ENCODE measurements around the gene GLRX5. TPM values are rescaled to one million over a fixed set of nuclear protein-coding genes. Genes with fewer than 3 reads are reported as not detected.

The GLRX5 gene
- total RNA-seq, 5 donors from 2014 or later (not counting 1 experiment from before 2014, with no cell fraction given) = 15.4 to 24.2 (median 16.0) TPM

GRCh38 chr14:95489214-95490137, 45.4 kb upstream of the GLRX5 start:
- no peak overlapping the region for H3K27ac ChIP-seq (ENCODE audit: low read length)
- peaks cover 0 to 24% of the 10 kb centered on the region in 2 experiments for H3K4me1 ChIP-seq (ENCODE audit: control insufficient read depth in 1 of 2, extremely low read depth in 1 of 2, insufficient read depth in 2 of 2, low read length in 2 of 2)
- DNase-seq (no peak), ATAC-seq (replicated peaks in 1 of 4) (no peak)
- peaks cover 2% of the 10 kb centered on the region for H3K9me3 ChIP-seq
- Mint-ChIP-seq H3K27me3 (no peaks in the 10 kb centered on the region), H3K9me3 (peaks cover 0 to 8% (median 0%) of the 10 kb centered on the region in 3 donors), H3K4me3 (no peak overlapping the region), H3K27ac (peak overlapping the region; percentile 27 to 66), H3K36me3 (peaks cover 24% of the 10 kb centered on the region), H3K4me1 (peaks cover 51 to 76% (median 67%) of the 10 kb centered on the region in 3 donors)
- no peak overlapping the region for H3K4me3 ChIP-seq (ENCODE audit: control insufficient read depth in 1 of 2, extremely low read depth in 1 of 2, low read length in 1 of 2)
- POLR2A ChIA-PET = no interaction called here
- H3K27me3 ChIP-seq (replicated peaks in 1 of 2; ENCODE audit: control insufficient read depth in 2 of 2, extremely low read depth in 1 of 2, insufficient read depth in 2 of 2, low read length in 1 of 2) = no peaks in the 10 kb centered on the region
- CTCF ChIA-PET = interaction anchor here in 1 of 2 donors (1.1 kb wide), 1 partner anchor 37 kb away, joined by 3 read pairs; no protein-coding TSS in a partner anchor
- peaks cover 3 to 15% of the 10 kb centered on the region in 2 donors for H3K36me3 ChIP-seq (ENCODE audit: control insufficient read depth in 2 of 2, extremely low read depth in 1 of 2, insufficient read depth in 1 of 2, low read length in 1 of 2)
- WGBS (ENCODE audit: insufficient coverage) = no CpG with 5 or more reads among the region's 9 CpGs

- ChIA-PET POLR2A (no interaction called here), CTCF (interaction anchor here in 1 of 2 donors (1.1 kb wide), 1 partner anchor 38 kb away, joined by 3 read pairs; no protein-coding TSS in a partner anchor)
- H3K27me3 Mint-ChIP-seq = no peaks in the 10 kb centered on the region
- H3K4me1 Mint-ChIP-seq = peaks cover 54 to 77% (median 69%) of the 10 kb centered on the region in 3 donors
- H3K4me3 Mint-ChIP-seq = no peak overlapping the region
- peaks cover 0 to 28% of the 10 kb centered on the region in 2 experiments for H3K4me1 ChIP-seq (ENCODE audit: control insufficient read depth in 1 of 2, extremely low read depth in 1 of 2, insufficient read depth in 2 of 2, low read length in 2 of 2)
- peaks cover 0 to 8% (median 0%) of the 10 kb centered on the region in 3 donors for H3K9me3 Mint-ChIP-seq
- H3K27ac Mint-ChIP-seq = peak overlapping the region in 1 of 2 donors; percentile 49
- peaks cover 3 to 12% of the 10 kb centered on the region in 2 donors for H3K36me3 ChIP-seq (ENCODE audit: control insufficient read depth in 2 of 2, extremely low read depth in 1 of 2, insufficient read depth in 1 of 2, low read length in 1 of 2)
- no peak overlapping the region for H3K4me3 ChIP-seq (ENCODE audit: control insufficient read depth in 1 of 2, extremely low read depth in 1 of 2, low read length in 1 of 2)
- ATAC-seq (replicated peaks in 1 of 4) (no peak), DNase-seq (no peak)
- peaks cover 2% of the 10 kb centered on the region for H3K9me3 ChIP-seq
- peaks cover 22% of the 10 kb centered on the region for H3K36me3 Mint-ChIP-seq
- 100% methylated on average over 3 of the region's 5 CpGs for WGBS (ENCODE audit: insufficient coverage)
- H3K27ac ChIP-seq (ENCODE audit: low read length) = no peak overlapping the region
- H3K27me3 ChIP-seq (replicated peaks in 1 of 2; ENCODE audit: control insufficient read depth in 2 of 2, extremely low read depth in 1 of 2, insufficient read depth in 2 of 2, low read length in 1 of 2) = no peaks in the 10 kb centered on the region
These were observed 44.7 kb upstream of the GLRX5 start for GRCh38 chr14:95490138-95490509.

- H3K9me3 ChIP-seq = peaks cover 2% of the 10 kb centered on the region
- Mint-ChIP-seq H3K27me3 (no peaks in the 10 kb centered on the region), H3K36me3 (peaks cover 26% of the 10 kb centered on the region), H3K4me3 (no peak overlapping the region), H3K9me3 (peaks cover 0 to 8% (median 0%) of the 10 kb centered on the region in 3 donors), H3K4me1 (peaks cover 55 to 78% (median 70%) of the 10 kb centered on the region in 3 donors), H3K27ac (peak overlapping the region; percentile 15 to 49)
- ATAC-seq (replicated peaks in 1 of 4) = no peak
- no peak overlapping the region for H3K27ac ChIP-seq (ENCODE audit: low read length)
- ChIA-PET CTCF (no interaction called here), POLR2A (no interaction called here)
- H3K27me3 ChIP-seq (replicated peaks in 1 of 2; ENCODE audit: control insufficient read depth in 2 of 2, extremely low read depth in 1 of 2, insufficient read depth in 2 of 2, low read length in 1 of 2) = no peaks in the 10 kb centered on the region
- 98% methylated on average over 6 of the region's 10 CpGs for WGBS (ENCODE audit: insufficient coverage)
- no peak overlapping the region for H3K4me3 ChIP-seq (ENCODE audit: control insufficient read depth in 1 of 2, extremely low read depth in 1 of 2, low read length in 1 of 2)
- peaks cover 4 to 34% of the 10 kb centered on the region in 2 experiments for H3K4me1 ChIP-seq (ENCODE audit: control insufficient read depth in 1 of 2, extremely low read depth in 1 of 2, insufficient read depth in 2 of 2, low read length in 2 of 2)
- H3K36me3 ChIP-seq (ENCODE audit: control insufficient read depth in 2 of 2, extremely low read depth in 1 of 2, insufficient read depth in 1 of 2, low read length in 1 of 2) = peaks cover 4 to 12% of the 10 kb centered on the region in 2 donors
- DNase-seq = no peak
These were observed 44.0 kb upstream of the GLRX5 start for GRCh38 chr14:95490727-95491451.

- Histone ChIP-seq H3K4me1 (ENCODE audit: control insufficient read depth in 1 of 2, extremely low read depth in 1 of 2, insufficient read depth in 2 of 2, low read length in 2 of 2) (peaks cover 15 to 41% of the 10 kb centered on the region in 2 experiments), H3K4me3 (ENCODE audit: control insufficient read depth in 1 of 2, extremely low read depth in 1 of 2, low read length in 1 of 2) (no peak overlapping the region), H3K27ac (ENCODE audit: low read length) (no peak overlapping the region), H3K27me3 (replicated peaks in 1 of 2; ENCODE audit: control insufficient read depth in 2 of 2, extremely low read depth in 1 of 2, insufficient read depth in 2 of 2, low read length in 1 of 2) (no peaks in the 10 kb centered on the region), H3K36me3 (ENCODE audit: control insufficient read depth in 2 of 2, extremely low read depth in 1 of 2, insufficient read depth in 1 of 2, low read length in 1 of 2) (peaks cover 3 to 9% of the 10 kb centered on the region in 2 donors), H3K9me3 (peaks cover 2% of the 10 kb centered on the region)
- POLR2A ChIA-PET = no interaction called here
- 93% methylated on average over 1 of the region's 2 CpGs for WGBS (ENCODE audit: insufficient coverage)
- Mint-ChIP-seq H3K9me3 (peaks cover 0 to 8% (median 0%) of the 10 kb centered on the region in 3 donors), H3K27me3 (no peaks in the 10 kb centered on the region), H3K27ac (peak overlapping the region in 1 of 2 donors; percentile 52), H3K4me3 (no peak overlapping the region), H3K36me3 (peaks cover 25% of the 10 kb centered on the region), H3K4me1 (peaks cover 55 to 79% (median 74%) of the 10 kb centered on the region in 3 donors)
- DNase-seq (no peak), ATAC-seq (replicated peaks in 1 of 4) (no peak)
- CTCF ChIA-PET = no interaction called here
These were observed 42.8 kb upstream of the GLRX5 start for GRCh38 chr14:95491936-95492608.

DNA sequence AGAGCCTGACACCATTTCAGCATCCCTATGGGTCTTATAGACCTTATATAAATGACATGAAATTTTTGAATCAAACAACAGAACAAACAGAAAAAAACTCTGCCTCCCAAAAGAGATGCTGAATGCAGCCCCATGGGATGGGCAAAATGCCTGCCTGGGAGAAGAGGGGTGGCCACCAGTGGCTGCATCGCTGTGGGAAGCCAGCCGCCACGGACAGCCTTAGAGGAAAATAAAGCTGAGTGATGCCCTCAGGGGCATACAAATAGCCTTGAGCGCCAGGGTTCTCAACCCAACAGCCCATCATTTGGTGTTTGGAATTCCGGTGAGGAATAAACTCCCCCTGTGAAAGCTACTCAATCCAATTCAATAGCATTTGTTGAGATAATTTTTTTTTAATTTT, 41.3 kb upstream of the GLRX5 start:
- 100% methylated on average over 1 of the region's 5 CpGs for WGBS (ENCODE audit: insufficient coverage)
- peak overlapping the region in 1 of 2 donors; percentile 17 for H3K27ac Mint-ChIP-seq
- DNase-seq (no peak), ATAC-seq (replicated peaks in 1 of 4) (no peak)
- H3K27me3 ChIP-seq (replicated peaks in 1 of 2; ENCODE audit: control insufficient read depth in 2 of 2, extremely low read depth in 1 of 2, insufficient read depth in 2 of 2, low read length in 1 of 2) = no peaks in the 10 kb centered on the region
- H3K9me3 ChIP-seq = peaks cover 2% of the 10 kb centered on the region
- peaks cover 18 to 45% of the 10 kb centered on the region in 2 experiments for H3K4me1 ChIP-seq (ENCODE audit: control insufficient read depth in 1 of 2, extremely low read depth in 1 of 2, insufficient read depth in 2 of 2, low read length in 2 of 2)
- peaks cover 21% of the 10 kb centered on the region for H3K36me3 Mint-ChIP-seq
- peaks cover 2 to 3% of the 10 kb centered on the region in 2 donors for H3K36me3 ChIP-seq (ENCODE audit: control insufficient read depth in 2 of 2, extremely low read depth in 1 of 2, insufficient read depth in 1 of 2, low read length in 1 of 2)
- H3K9me3 Mint-ChIP-seq = peaks cover 0 to 8% (median 0%) of the 10 kb centered on the region in 3 donors
- H3K4me3 Mint-ChIP-seq = no peak overlapping the region
- H3K4me3 ChIP-seq (ENCODE audit: control insufficient read depth in 1 of 2, extremely low read depth in 1 of 2, low read length in 1 of 2) = no peak overlapping the region
- H3K27me3 Mint-ChIP-seq = no peaks in the 10 kb centered on the region
- H3K27ac ChIP-seq (ENCODE audit: low read length) = no peak overlapping the region
- ChIA-PET CTCF (no interaction called here), POLR2A (no interaction called here)
- peaks cover 55 to 79% (median 72%) of the 10 kb centered on the region in 3 donors for H3K4me1 Mint-ChIP-seq

- Mint-ChIP-seq H3K27ac (peak overlapping the region; percentile 77 to 95), H3K36me3 (peaks cover 21% of the 10 kb centered on the region), H3K4me3 (peak overlapping the region in 1 of 3 donors; percentile 20), H3K4me1 (peaks cover 55 to 81% (median 74%) of the 10 kb centered on the region in 3 donors), H3K27me3 (no peaks in the 10 kb centered on the region), H3K9me3 (peaks cover 0 to 8% (median 0%) of the 10 kb centered on the region in 3 donors)
- ATAC-seq (replicated peaks in 1 of 4) (no peak), DNase-seq (no peak)
- H3K27ac ChIP-seq (ENCODE audit: low read length) = no peak overlapping the region
- H3K9me3 ChIP-seq = peaks cover 2% of the 10 kb centered on the region
- no peaks in the 10 kb centered on the region for H3K27me3 ChIP-seq (replicated peaks in 1 of 2; ENCODE audit: control insufficient read depth in 2 of 2, extremely low read depth in 1 of 2, insufficient read depth in 2 of 2, low read length in 1 of 2)
- H3K36me3 ChIP-seq (ENCODE audit: control insufficient read depth in 2 of 2, extremely low read depth in 1 of 2, insufficient read depth in 1 of 2, low read length in 1 of 2) = peaks cover 4 to 7% of the 10 kb centered on the region in 2 donors
- ChIA-PET POLR2A (no interaction called here), CTCF (no interaction called here)
- H3K4me1 ChIP-seq (ENCODE audit: control insufficient read depth in 1 of 2, extremely low read depth in 1 of 2, insufficient read depth in 2 of 2, low read length in 2 of 2) = peaks cover 18 to 43% of the 10 kb centered on the region in 2 experiments
- 83% methylated on average over 1 of the region's 4 CpGs for WGBS (ENCODE audit: insufficient coverage)
- H3K4me3 ChIP-seq (ENCODE audit: control insufficient read depth in 1 of 2, extremely low read depth in 1 of 2, low read length in 1 of 2) = no peak overlapping the region
These were observed 40.9 kb upstream of the GLRX5 start for GRCh38 chr14:95493976-95494375.
